ENCODE results near the gene POC1A.

GRCh38 chr3:52194485-52195290 lies 40.5 kb upstream of the POC1A start:
- TF ChIP-seq CTCF (IDR thresholded peaks at IDR 0.05), result no peak
- no peak for TF ChIP-seq POLR2AphosphoS5 (IDR thresholded peaks at IDR 0.05; ENCODE audit: low read depth, low read length)
- no peak for TF ChIP-seq SIN3A (IDR thresholded peaks at IDR 0.05; ENCODE audit: borderline replicate concordance, insufficient read depth, low read depth, low read length)
- TF ChIP-seq TCF7L2 (IDR thresholded peaks at IDR 0.05; ENCODE audit: low read depth, low read length), result no peak
- TF ChIP-seq REST (IDR thresholded peaks at IDR 0.05; ENCODE audit: insufficient read depth in 1 of 2, low read depth in 2 of 2, low read length in 1 of 2), result no peak

Measured in Panc1 (cell line).